Motor neuron (in vitro differentiated cells): ENCODE measurements around the gene SLC8B1. TPM values are rescaled to one million over a fixed set of nuclear protein-coding genes. Genes with fewer than 3 reads are reported as not detected.

Source experiments
- ATAC-seq, 8 experiments: fragments of 200-7000 bp; cut with Tn5 transposase; replicated peaks in 6 of 8; 2 replicates each; pipeline ENCODE4 v1.8.0; 2021; ENCODE audit warnings: mild to moderate bottlenecking in 8 of 8, moderate library complexity in 8 of 8
- H3K27ac ChIP-seq, 2 donors: fragments of 250-450 bp; sonication (Bioruptor Pico); 2 replicates each; pipeline ENCODE4 v1.9.0; 2021; ENCODE audit warnings: antibody characterized with exemption in 2 of 2, mild to moderate bottlenecking in 2 of 2, moderate library complexity in 1 of 2
- H3K4me1 ChIP-seq, 2 donors: fragments of 250-450 bp; sonication (Bioruptor Pico); replicated peaks in 1 of 2; 2 replicates each; pipeline ENCODE4 v1.6.1; 2021; ENCODE audit warnings: antibody characterized with exemption in 2 of 2, mild to moderate bottlenecking in 2 of 2, moderate library complexity in 1 of 2
- H3K4me3 ChIP-seq, 5 donors: fragments of 250-450 bp; sonication (Bioruptor Pico); 2 replicates each; pipeline ENCODE4 v1.9.0; 2021; ENCODE audit warnings: antibody characterized with exemption in 5 of 5, mild to moderate bottlenecking in 5 of 5, moderate library complexity in 4 of 5
- WGBS, 10 experiments: fragments of 450-650 bp; shearing (Covaris generic); methylation state at CpG; one replicate each; pipeline ENCODE4 v1.0.0; 2022; 5-methylcytosine and 5-hydroxymethylcytosine counted together
- in situ Hi-C, 9 experiments: fragments of 400-800 bp; cut with MboI; loops; one replicate each; pipeline ENCODE4 v1.15.0; 2021; ENCODE audit warnings: low sequenced_read_pairs in 9 of 9, low pct_unique_long_range_greater_than_20kb in 2 of 9; ENCODE audit not compliant: unreplicated experiment in 9 of 9
- total RNA-seq, 8 experiments: library from RNA; unstranded; fragments of 300-600 nt; gene quantifications; 2 replicates each; pipeline versions ENCODE4 v1.2.3 to v1.2.4, GENCODE V29; 2022

Gene SLC8B1
- total RNA-seq, 8 experiments from 2014 or later = 2.2 to 165 (median 4.9) TPM

DNA sequence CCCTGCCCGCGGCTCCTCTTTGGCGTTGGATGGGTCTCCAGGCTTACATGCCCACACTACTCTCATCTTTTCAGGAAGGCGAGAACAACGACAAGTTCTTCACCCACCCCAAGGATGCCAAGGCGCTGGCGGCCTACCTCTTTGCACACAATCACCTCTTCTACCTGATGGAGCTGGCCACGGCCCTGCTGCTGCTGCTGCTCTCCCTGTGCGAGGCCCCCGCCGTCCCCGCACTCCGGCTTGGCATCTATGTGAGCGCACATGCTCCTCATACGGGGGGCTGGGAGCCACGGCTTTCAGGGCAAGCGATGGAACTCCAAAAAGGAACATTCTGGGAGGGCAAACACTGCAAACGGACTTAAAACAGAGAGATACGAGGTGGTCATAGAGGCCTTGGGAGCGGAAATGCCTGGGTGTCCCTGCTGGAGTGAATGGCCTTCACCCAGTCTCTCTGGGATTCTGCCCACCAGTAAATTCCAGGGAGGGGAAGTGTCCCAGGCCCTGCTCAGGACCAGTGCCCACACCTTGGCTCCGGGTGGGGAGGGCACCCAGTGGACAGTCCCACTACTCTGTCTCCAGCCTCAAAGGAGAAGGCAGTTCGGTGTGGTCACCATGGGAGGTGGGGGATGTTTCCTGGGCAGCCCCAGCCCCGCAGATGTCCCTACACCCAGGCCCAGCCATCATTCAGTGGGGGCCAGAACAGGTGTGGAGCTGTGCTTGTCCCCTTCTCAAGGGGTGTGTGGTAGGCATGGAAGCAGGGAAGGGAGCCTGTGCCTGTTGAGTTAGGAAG lies 68.6 kb downstream of the SLC8B1 start:
- in situ Hi-C loops = no loop called here
- H3K4me3 ChIP-seq = no peak overlapping the region
- no peak for ATAC-seq
- H3K27ac ChIP-seq = no peak overlapping the region
- WGBS, 10 experiments = 75 to 100% (median 90%) methylated on average over 2 to 10 of the region's 23 CpGs; no CpG with 5 or more reads in 4 of the 10 experiments
- H3K4me1 ChIP-seq = no peaks in the 10 kb centered on the region

DNA sequence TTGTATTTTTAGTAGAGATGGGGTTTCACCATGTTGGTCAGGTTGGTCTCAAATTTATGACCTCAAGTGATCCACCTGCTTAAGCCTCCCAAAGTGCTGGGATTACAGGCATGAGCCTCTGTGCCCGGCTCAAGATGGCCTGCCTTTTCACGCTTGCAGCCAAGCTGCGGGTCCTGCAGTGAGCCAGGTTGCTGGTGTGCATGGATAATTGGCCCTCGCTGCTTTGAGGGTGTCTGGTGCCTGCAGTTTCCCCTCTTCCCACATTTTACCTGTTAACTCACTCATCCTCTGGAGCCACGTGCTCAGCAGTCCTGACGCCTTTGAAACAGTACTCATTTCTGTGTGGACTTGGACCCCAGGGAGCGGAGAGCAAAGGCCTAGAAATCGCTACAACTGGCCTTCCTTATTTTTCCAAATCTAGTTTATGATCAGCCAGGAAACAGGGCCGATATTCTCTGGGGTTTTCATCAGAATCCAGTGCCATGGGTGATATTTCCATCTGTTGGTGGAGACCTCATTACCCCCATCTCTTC lies 71.4 kb downstream of the SLC8B1 start:
- 80 to 100% (median 94%) methylated on average over 2 to 5 of the region's 9 CpGs; no CpG with 5 or more reads in 3 of the 10 experiments for WGBS, 10 experiments
- in situ Hi-C loops = no loop called here
- H3K4me3 ChIP-seq = no peak overlapping the region
- peaks cover 7 to 10% of the 10 kb centered on the region in 2 donors for H3K4me1 ChIP-seq
- ATAC-seq = no peak
- no peak overlapping the region for H3K27ac ChIP-seq

DNA sequence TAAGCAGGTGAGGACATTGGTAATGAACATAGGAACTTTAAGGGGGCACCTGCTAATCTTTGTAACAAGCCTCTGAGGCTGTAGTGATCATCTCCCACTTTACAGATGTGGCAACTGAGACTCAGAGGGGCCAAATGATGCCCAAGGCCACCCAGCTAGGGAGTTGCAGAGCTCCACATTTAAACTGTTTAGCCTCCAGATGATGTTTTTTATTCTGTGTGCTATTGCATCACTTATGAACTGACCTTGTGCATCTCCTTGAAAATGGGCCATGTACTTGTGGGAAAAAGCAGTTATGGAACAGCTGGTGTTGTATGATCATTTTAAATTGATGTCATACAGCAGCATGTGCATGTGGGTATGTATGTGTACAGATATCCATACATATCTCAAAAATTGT lies 72.2 kb downstream of the SLC8B1 start:
- Histone ChIP-seq H3K4me1 (peaks cover 7 to 10% of the 10 kb centered on the region in 2 donors), H3K27ac (no peak overlapping the region), H3K4me3 (no peak overlapping the region)
- ATAC-seq = no peak
- in situ Hi-C loops = no loop called here

DNA sequence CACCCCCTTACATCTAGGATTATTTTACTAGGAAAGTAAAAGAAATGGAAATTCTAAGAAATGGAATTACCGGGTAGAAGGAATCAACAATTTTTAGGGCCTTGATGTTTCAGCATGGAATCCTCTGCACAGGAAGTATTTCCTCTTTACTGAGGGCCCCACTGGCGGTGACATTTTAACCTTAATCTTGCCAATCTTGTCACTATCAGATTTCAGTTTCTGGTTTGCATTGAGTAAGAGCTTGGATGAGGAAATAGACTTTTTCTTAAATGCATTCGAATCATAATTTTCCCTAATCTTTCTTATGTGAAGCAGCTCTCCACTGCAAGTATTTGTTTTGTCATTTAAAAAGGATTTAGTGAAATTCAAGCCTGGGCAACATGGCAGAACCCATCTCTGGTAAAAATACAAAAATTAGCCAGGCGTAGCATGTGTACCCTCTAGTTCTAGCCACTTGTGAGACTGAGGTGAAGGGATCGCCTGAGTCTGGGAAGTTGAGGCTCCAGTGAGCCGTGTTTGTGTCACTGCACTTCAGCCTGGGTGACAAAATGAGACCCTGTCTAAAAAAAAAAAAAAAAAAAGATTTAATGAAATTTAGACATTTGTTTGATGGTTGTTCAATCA lies 73.0 kb downstream of the SLC8B1 start:
- 60 to 100% (median 91%) methylated on average over 1 to 6 of the region's 6 CpGs for WGBS, 10 experiments
- no peak for ATAC-seq

DNA sequence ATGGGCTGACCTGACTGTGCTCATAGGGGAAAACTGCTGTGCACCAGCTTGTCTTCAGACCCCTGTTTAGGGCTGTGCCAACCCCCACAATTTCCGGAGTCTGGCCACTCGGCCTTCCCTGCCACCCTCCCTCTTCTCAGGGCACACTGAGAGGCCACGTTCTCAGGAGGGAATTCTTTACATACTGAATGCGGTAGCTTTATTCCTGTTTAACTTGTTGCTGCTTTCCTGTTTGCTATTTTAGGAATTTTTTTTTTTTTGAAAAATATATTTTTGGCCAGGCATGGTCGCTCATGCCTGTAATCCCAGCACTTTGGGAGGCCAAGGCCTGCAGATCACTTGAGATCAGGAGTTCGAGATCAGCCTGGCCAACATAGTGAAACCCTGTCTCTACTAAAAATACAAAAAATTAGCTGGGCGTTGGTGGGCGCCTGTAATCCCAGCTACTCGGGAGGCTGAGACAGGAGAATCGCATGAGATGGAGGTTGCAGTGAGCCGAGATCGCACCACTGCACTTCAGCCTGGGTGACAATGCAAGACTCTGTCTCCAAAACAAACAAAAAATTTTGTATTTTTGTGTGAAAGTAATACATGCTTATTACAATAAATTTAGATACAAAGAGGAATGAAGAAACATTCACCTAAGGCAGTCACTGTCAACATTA lies 74.1 kb downstream of the SLC8B1 start:
- Histone ChIP-seq H3K27ac (no peak overlapping the region), H3K4me3 (no peak overlapping the region), H3K4me1 (peaks cover 7 to 10% of the 10 kb centered on the region in 2 donors)
- 79 to 100% (median 93%) methylated on average over 3 to 12 of the region's 12 CpGs for WGBS, 10 experiments
- no peak for ATAC-seq
- in situ Hi-C loops = no loop called here

More for the DNA sequence above, 73.0 kb downstream of the SLC8B1 start:
- Histone ChIP-seq H3K4me1 (peaks cover 7 to 10% of the 10 kb centered on the region in 2 donors), H3K4me3 (no peak overlapping the region), H3K27ac (no peak overlapping the region)
- in situ Hi-C loops = no loop called here

DNA sequence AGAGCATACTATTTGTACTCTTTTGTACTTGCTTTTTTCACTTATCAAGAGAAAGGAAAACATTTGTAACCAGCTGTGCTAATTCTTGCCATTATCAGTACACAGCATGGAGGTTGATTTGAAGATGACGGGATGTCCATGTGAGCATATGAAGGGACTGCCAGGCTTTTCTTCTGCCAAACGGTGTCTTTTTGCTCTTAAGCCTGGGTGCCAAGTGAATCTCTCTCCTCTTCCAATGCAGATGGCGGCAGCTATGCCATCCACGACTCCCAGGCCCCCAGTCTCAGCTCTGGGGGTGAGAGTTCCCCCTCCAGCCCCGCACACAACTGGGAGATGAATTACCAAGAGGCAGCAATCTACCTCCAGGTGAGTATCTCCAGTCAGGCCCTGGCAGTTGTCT lies 74.8 kb downstream of the SLC8B1 start:
- Histone ChIP-seq H3K4me3 (no peak overlapping the region), H3K27ac (no peak overlapping the region), H3K4me1 (peaks cover 7 to 10% of the 10 kb centered on the region in 2 donors)
- in situ Hi-C loops = no loop called here
- WGBS, 10 experiments = 56 to 100% (median 69%) methylated on average over 1 to 4 of the region's 5 CpGs; no CpG with 5 or more reads in 2 of the 10 experiments
- no peak for ATAC-seq

DNA sequence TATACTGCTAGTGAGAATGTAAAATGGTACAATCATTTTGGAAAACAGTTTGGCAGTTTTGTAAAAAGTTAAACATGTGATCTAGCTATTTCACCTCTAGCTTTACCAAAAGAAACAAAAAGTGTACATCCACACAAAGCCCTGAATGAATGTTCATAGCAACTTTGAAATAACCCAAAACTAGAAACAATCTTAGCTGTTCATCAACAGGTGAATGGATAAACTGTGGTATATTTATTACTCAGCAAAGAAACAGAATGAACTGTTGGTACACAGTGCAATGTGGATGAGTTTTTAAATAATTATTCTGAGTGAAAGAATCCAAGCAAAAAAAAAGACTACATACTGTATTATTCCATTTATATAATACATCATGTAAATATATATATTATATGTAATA lies 77.3 kb downstream of the SLC8B1 start:
- in situ Hi-C loops = no loop called here
- Histone ChIP-seq H3K4me3 (no peak overlapping the region), H3K27ac (no peak overlapping the region), H3K4me1 (peaks cover 7 to 10% of the 10 kb centered on the region in 2 donors)
- no peak for ATAC-seq

DNA sequence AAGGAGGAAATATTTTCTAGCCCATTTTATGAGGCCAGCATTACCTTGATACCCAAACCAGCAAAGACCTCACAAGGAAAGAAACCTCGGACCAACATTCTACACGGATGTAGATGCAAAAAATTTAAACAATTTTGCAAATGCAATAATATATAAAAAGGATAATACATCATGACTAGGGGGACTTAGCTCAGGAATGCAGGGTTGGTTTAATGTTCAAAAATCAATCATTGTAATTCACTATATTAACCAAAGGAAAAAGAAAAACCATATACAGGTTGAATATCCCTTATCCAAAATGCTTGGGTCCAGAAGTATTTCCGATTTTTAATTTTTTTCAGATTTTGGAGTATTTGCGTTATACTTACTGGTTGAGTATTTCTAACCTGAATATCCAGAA lies 80.6 kb downstream of the SLC8B1 start:
- Histone ChIP-seq H3K4me1 (peaks cover 1 to 4% of the 10 kb centered on the region in 2 donors), H3K27ac (no peak overlapping the region), H3K4me3 (no peak overlapping the region)
- in situ Hi-C loops = no loop called here
- WGBS, 10 experiments = 81 to 100% (median 93%) methylated on average over 1 to 4 of the region's 4 CpGs
- no peak for ATAC-seq

DNA sequence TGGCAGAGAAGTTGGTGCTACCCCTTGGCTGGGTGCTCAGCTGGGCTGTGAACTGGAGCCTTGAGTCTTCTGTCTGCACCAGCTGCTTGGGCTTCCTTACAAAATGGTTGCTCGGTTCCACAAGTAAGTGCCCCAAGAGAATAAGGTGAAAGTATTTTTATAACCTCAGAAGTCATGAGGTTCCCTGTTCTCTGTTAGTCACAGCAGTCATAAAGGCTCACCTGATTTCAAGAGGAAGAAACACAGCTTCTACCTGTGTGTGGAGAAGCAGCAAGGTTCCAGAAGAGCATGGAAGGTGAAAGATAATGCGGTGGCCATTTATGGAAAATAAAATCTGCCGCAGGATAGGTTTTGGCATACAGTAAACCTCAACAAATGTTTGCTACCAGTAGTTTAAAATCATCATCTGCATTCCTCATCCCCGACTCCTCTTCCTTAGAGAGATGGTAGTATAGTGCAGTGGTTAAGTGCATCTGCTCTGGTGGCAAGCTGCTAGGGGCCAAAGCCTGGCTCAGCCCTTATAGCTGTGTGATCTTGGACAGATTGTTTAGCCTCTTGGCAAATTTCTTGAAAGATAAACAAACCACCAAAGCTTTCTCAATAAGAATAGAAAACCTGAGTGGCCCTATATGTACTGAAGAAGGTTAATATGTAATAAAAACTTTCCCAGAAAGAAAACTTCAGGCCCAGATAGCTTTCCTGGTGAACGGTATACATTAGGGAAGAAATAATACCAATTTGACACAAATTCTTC lies 81.2 kb downstream of the SLC8B1 start:
- no peak overlapping the region for H3K27ac ChIP-seq

DNA sequence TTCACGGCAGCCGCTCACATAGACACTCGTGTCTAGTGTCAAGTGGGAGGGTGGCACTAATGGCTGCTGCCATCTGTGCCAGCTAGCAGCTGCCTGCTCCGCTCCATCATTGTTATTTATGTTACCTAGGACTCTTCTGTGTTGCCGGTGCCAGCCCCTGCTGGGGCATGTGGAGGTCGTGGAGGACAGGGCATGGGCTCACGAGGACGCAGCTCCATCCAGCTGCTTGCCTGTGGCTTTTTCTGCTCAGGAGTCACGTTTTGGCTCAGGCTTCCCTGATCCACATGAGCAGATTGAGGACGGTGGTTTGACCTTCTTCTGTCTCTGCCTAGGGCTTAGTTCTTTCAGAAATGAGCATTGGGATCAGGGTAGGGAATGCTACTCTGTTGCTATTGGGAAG lies 82.4 kb downstream of the SLC8B1 start:
- no peak overlapping the region for H3K4me3 ChIP-seq
- ATAC-seq = no peak
- WGBS, 10 experiments = 43 to 97% (median 83%) methylated on average over 1 to 5 of the region's 10 CpGs; no CpG with 5 or more reads in 5 of the 10 experiments
- in situ Hi-C loops = no loop called here
- no peaks in the 10 kb centered on the region for H3K4me1 ChIP-seq
- no peak overlapping the region for H3K27ac ChIP-seq

More for the DNA sequence above, 81.2 kb downstream of the SLC8B1 start:
- Histone ChIP-seq H3K4me1 (no peaks in the 10 kb centered on the region), H3K4me3 (no peak overlapping the region)
- 93 to 100% (median 100%) methylated on average over 1 to 4 of the region's 5 CpGs for WGBS, 10 experiments
- in situ Hi-C loops = no loop called here
- no peak for ATAC-seq

DNA sequence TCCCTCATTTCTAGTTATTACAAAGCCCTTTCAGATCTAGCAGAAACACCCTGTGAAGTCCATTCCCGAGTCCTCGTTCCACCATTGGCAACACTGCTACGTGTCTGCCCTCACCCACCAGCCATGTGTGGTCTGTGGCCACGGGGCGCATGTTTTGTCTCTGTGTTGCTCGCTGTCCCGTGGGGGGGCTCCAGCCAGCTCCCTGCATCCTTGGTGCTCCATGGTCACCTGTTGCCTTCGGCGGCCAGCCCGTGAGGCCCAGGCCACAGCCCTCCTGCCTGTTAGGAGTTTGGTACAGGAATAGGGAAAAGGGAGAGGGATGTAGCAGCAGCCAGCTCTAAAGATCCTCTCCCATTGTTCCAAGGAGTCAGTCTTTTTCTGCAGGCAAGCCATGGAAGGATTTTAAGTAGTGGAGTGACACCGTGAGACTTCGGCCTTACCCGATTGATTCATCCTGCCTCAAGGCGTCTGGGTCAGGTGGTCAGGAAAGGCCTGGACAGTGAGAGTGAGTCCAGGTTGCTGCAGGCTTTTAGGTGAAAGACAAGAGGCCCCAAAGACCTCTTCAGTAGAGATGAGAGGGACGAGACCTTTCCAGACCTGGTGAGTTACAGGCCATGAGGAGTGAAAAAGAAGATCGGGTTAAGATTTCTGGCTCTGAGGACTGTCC lies 83.4 kb downstream of the SLC8B1 start:
- in situ Hi-C loops = no loop called here
- WGBS, 10 experiments = 88 to 94% (median 91%) methylated on average over 6 to 8 of the region's 16 CpGs; no CpG with 5 or more reads in 6 of the 10 experiments
- H3K4me3 ChIP-seq = no peak overlapping the region
- peaks cover 1 to 4% of the 10 kb centered on the region in 2 donors for H3K4me1 ChIP-seq
- no peak for ATAC-seq
- no peak overlapping the region for H3K27ac ChIP-seq

DNA sequence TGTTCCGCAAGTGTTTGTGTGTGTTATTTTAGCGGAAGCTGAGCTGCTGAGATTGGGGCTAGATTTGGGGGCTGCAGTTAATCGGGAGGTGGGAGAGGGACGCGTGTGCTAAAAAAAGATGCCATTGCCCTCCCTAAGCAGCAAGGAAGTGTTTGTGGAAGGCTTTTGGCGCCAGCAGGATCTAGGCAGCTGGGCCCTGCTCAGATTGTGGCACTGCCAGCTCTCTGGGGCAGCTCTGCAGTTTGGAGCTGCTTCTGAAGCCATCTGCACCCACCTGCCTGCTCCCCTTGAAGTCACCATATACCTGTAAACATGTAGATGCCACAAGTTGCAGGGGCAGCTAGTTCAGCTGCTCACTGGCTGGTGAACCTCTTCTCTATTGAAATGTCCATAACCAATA lies 84.9 kb downstream of the SLC8B1 start:
- Histone ChIP-seq H3K27ac (no peak overlapping the region), H3K4me1 (peaks cover 16 to 19% of the 10 kb centered on the region in 2 donors), H3K4me3 (no peak overlapping the region)
- ATAC-seq = no peak
- WGBS, 10 experiments = 75 to 100% (median 92%) methylated on average over 2 to 5 of the region's 6 CpGs; no CpG with 5 or more reads in 5 of the 10 experiments
- in situ Hi-C loops = no loop called here
